Esophagus squamous epithelium (tissue), 4 donors: Measurements from ENCODE around the gene VPS18.

ENCODE experiments used
- CTCF ChIP-seq, 6 experiments: fragments of 450-650 bp in 4 of 6; fragments of 200-600 bp in 2 of 6; sonication (generic) in 2 of 6; IDR thresholded peaks; one replicate each; pipeline ENCODE4 v1.5.1; 2016 to 2019; ENCODE audit warnings: antibody characterized with exemption in 6 of 6, mild to moderate bottlenecking in 4 of 6, moderate library complexity in 4 of 6
- POLR2A ChIP-seq, 4 donors: fragments of 450-650 bp; IDR thresholded peaks; one replicate each; pipeline ENCODE4 v1.6.1; 2017; ENCODE audit warnings: antibody characterized with exemption in 4 of 4, mild to moderate bottlenecking in 4 of 4, moderate library complexity in 3 of 4

- TF ChIP-seq CTCF (IDR thresholded peaks at IDR 0.05) (no peak), POLR2A (IDR thresholded peaks at IDR 0.05) (no peak)
These were observed 14.6 kb upstream of the VPS18 start for GRCh38 chr15:40879609-40880008.
